ENCODE measurements around the gene KREMEN1. TPM values are rescaled to one million over a fixed set of nuclear protein-coding genes. Genes with fewer than 3 reads are reported as not detected.

Gene KREMEN1
- total RNA-seq, 2 experiments from 2014 or later: not detected

DNA sequence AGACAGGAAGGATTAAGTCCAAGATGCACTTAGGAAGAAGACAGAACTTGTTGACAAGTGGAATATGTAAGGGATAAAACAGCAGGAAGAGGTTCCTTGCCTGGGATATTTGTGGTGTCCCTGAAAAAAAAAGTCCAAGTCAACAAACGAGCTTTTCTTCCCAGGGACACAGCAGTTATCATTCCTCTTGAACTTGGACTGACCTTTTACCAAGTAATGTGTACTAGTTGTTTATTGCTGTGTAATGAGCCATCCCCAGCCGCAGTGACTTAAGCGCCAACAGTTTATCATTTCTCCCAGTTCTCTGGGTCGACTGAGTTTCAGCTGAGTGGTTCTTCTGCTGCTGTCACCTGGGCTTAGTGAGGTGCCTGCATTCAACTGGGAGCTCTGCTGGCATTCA, 37.0 kb downstream of the KREMEN1 start:
- no peaks in the 10 kb centered on the region for H3K36me3 Mint-ChIP-seq (ENCODE audit: low read depth)
- no peaks in the 10 kb centered on the region for H3K4me1 Mint-ChIP-seq (ENCODE audit: low read depth)
- H3K4me3 Mint-ChIP-seq: no peak overlapping the region
- peaks cover 27% of the 10 kb centered on the region for H3K27me3 Mint-ChIP-seq
- H3K9me3 Mint-ChIP-seq: no peaks in the 10 kb centered on the region
- Histone ChIP-seq H3K36me3 (ENCODE audit: insufficient read depth, low read length) (no peaks in the 10 kb centered on the region), H3K27me3 (ENCODE audit: control insufficient read depth in 1 of 2, insufficient read depth in 2 of 2, low read length in 2 of 2) (peaks cover 0 to 7% of the 10 kb centered on the region in 2 experiments), H3K4me1 (ENCODE audit: insufficient read depth, low read length) (no peaks in the 10 kb centered on the region), H3K9me3 (ENCODE audit: control insufficient read depth in 1 of 2, insufficient read depth in 1 of 2, low read length in 2 of 2) (no peaks in the 10 kb centered on the region), H3K4me3 (ENCODE audit: low read length) (no peak overlapping the region), H3K27ac (ENCODE audit: low read depth in 1 of 2, low read length in 2 of 2) (no peak overlapping the region)
- POLR2A ChIA-PET: no interaction called here
- ATAC-seq (ENCODE audit: poor library complexity): no peak
- CTCF ChIA-PET: no interaction called here
- TF ChIP-seq, protein P1, sequence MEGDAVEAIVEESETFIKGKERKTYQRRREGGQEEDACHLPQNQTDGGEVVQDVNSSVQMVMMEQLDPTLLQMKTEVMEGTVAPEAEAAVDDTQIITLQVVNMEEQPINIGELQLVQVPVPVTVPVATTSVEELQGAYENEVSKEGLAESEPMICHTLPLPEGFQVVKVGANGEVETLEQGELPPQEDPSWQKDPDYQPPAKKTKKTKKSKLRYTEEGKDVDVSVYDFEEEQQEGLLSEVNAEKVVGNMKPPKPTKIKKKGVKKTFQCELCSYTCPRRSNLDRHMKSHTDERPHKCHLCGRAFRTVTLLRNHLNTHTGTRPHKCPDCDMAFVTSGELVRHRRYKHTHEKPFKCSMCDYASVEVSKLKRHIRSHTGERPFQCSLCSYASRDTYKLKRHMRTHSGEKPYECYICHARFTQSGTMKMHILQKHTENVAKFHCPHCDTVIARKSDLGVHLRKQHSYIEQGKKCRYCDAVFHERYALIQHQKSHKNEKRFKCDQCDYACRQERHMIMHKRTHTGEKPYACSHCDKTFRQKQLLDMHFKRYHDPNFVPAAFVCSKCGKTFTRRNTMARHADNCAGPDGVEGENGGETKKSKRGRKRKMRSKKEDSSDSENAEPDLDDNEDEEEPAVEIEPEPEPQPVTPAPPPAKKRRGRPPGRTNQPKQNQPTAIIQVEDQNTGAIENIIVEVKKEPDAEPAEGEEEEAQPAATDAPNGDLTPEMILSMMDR (IDR thresholded peaks at IDR 0.05): no peak
- no peak for DNase-seq
- intact Hi-C loops (cut with DNase I, micrococcal nuclease): no loop called here
- H3K27ac Mint-ChIP-seq: no peak overlapping the region

DNA sequence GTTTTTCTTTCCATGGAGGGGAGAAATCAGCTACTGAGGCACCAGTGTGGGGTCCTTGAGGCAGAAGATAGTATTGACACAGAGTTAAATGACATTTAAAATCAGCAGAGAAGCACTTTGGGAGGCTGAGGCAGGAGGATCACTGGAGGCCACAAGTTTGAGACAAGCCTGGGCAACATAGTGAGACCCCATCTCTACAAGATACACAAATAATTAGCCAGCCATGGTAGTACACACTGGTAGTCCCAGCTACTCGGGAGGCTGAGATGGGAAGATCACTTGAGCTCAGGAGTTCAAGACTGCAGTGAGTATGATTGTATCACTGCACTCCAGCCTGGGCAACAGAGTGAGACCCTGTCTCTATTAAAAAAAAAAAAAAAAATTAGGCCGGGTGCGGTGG, 38.1 kb downstream of the KREMEN1 start:
- no peaks in the 10 kb centered on the region for H3K4me1 ChIP-seq (ENCODE audit: insufficient read depth, low read length)
- Mint-ChIP-seq H3K4me1 (ENCODE audit: low read depth) (no peaks in the 10 kb centered on the region), H3K36me3 (ENCODE audit: low read depth) (no peaks in the 10 kb centered on the region), H3K4me3 (no peak overlapping the region), H3K9me3 (no peaks in the 10 kb centered on the region), H3K27me3 (peaks cover 36% of the 10 kb centered on the region), H3K27ac (no peak overlapping the region)
- ChIA-PET POLR2A (no interaction called here), CTCF (no interaction called here)
- intact Hi-C loops (cut with DNase I, micrococcal nuclease): no loop called here
- H3K36me3 ChIP-seq (ENCODE audit: insufficient read depth, low read length): no peaks in the 10 kb centered on the region
- H3K9me3 ChIP-seq (ENCODE audit: control insufficient read depth in 1 of 2, insufficient read depth in 1 of 2, low read length in 2 of 2): no peaks in the 10 kb centered on the region
- ATAC-seq (ENCODE audit: poor library complexity): no peak
- no peak overlapping the region for H3K27ac ChIP-seq (ENCODE audit: low read depth in 1 of 2, low read length in 2 of 2)
- DNase-seq: no peak
- no peak overlapping the region for H3K4me3 ChIP-seq (ENCODE audit: low read length)
- TF ChIP-seq, protein P1 (IDR thresholded peaks at IDR 0.05): no peak
- peaks cover 0 to 7% of the 10 kb centered on the region in 2 experiments for H3K27me3 ChIP-seq (ENCODE audit: control insufficient read depth in 1 of 2, insufficient read depth in 2 of 2, low read length in 2 of 2)

DNA sequence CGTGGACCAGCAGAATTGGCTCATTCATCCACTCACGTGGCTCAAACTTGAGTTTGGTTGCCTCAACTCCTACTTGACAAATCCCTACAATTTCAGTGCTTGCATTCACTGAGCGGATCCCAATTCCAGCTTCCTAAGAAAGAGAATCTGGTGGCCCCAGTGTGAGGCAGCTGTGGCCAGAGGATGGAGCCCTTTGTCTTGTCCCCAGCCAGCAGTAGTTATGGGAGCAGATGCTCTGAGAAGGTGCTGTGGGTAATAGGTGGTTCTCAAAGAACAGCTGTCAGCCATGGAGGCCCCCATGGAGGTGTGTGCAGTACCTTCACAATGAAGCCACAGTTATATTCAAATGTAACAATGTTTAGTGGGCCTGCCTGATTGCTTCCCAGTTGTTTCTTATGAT, 39.3 kb downstream of the KREMEN1 start:
- no peaks in the 10 kb centered on the region for H3K4me1 Mint-ChIP-seq (ENCODE audit: low read depth)
- Histone ChIP-seq H3K4me3 (ENCODE audit: low read length) (no peak overlapping the region), H3K9me3 (ENCODE audit: control insufficient read depth in 1 of 2, insufficient read depth in 1 of 2, low read length in 2 of 2) (no peaks in the 10 kb centered on the region), H3K27ac (ENCODE audit: low read depth in 1 of 2, low read length in 2 of 2) (no peak overlapping the region), H3K36me3 (ENCODE audit: insufficient read depth, low read length) (no peaks in the 10 kb centered on the region), H3K4me1 (ENCODE audit: insufficient read depth, low read length) (no peaks in the 10 kb centered on the region), H3K27me3 (ENCODE audit: control insufficient read depth in 1 of 2, insufficient read depth in 2 of 2, low read length in 2 of 2) (no peaks in the 10 kb centered on the region)
- H3K27ac Mint-ChIP-seq: no peak overlapping the region
- CTCF ChIA-PET: no interaction called here
- no peak for DNase-seq
- POLR2A ChIA-PET: no interaction called here
- intact Hi-C loops (cut with DNase I, micrococcal nuclease): no loop called here
- peaks cover 2% of the 10 kb centered on the region for H3K9me3 Mint-ChIP-seq
- H3K36me3 Mint-ChIP-seq (ENCODE audit: low read depth): no peaks in the 10 kb centered on the region
- H3K27me3 Mint-ChIP-seq: peaks cover 47% of the 10 kb centered on the region
- TF ChIP-seq, protein P1 (IDR thresholded peaks at IDR 0.05): no peak
- no peak overlapping the region for H3K4me3 Mint-ChIP-seq
- ATAC-seq (ENCODE audit: poor library complexity): no peak

All from CD4-positive, alpha-beta T cell (primary cell).